Measurements from ENCODE around the gene UNC13C. TPM values are rescaled to one million over a fixed set of nuclear protein-coding genes. Genes with fewer than 3 reads are reported as not detected.

UNC13C gene
- total RNA-seq, 2 experiments from 2014 or later, result not detected

GRCh38 chr15:54456413-54456812, 478.2 kb downstream of the UNC13C start:
- no peaks in the 10 kb centered on the region for H3K79me2 ChIP-seq (ENCODE audit: insufficient read depth, low read depth, low read length)
- H3K4me1 ChIP-seq (ENCODE audit: insufficient read depth, low read length, poor library complexity, severe bottlenecking), result no peaks in the 10 kb centered on the region
- CTCF ChIA-PET (ENCODE audit: unreplicated experiment), result no interaction called here
- H4K20me1 ChIP-seq (ENCODE audit: insufficient read depth, low read length), result no peaks in the 10 kb centered on the region
- H3K9me3 ChIP-seq (ENCODE audit: low read length), result 0 out of 2 replicates have a peak, but pooled peaks cover 7% of the 10 kb centered on the region
- POLR2A ChIA-PET, result no interaction called here
- DNase-seq (ENCODE audit: low spot score), result no peak
- H3K4me2 ChIP-seq (ENCODE audit: low read length), result no peak overlapping the region
- no peaks in the 10 kb centered on the region for H3K9me2 ChIP-seq (ENCODE audit: insufficient read depth, low read length)
- no TSS peak for BruUV-seq (replicated peaks)
- H3K4me3 ChIP-seq (ENCODE audit: low read depth, low read length, poor library complexity, severe bottlenecking), result no peak overlapping the region
- no peaks in the 10 kb centered on the region for H3K36me3 ChIP-seq (ENCODE audit: insufficient read depth, low read length)
- no peak overlapping the region for H3K27ac ChIP-seq (ENCODE audit: low read depth, low read length, poor library complexity, severe bottlenecking)
- intact Hi-C loops (cut with micrococcal nuclease; ENCODE audit: unreplicated experiment), result no loop called here
- TF ChIP-seq EZH2phosphoT487 (IDR thresholded peaks at IDR 0.05; ENCODE audit: borderline replicate concordance, low read depth, low read length) (no peak), CTCF (conservative IDR thresholded peaks at IDR 0.05; ENCODE audit: low read length) (no peak)
- no peak overlapping the region for H2AFZ ChIP-seq (ENCODE audit: low read length)

- Histone ChIP-seq H4K20me1 (ENCODE audit: insufficient read depth, low read length) (no peaks in the 10 kb centered on the region), H3K36me3 (ENCODE audit: insufficient read depth, low read length) (no peaks in the 10 kb centered on the region), H2AFZ (ENCODE audit: low read length) (no peak overlapping the region), H3K4me2 (ENCODE audit: low read length) (no peak overlapping the region), H3K4me3 (ENCODE audit: low read depth, low read length, poor library complexity, severe bottlenecking) (no peak overlapping the region), H3K79me2 (ENCODE audit: insufficient read depth, low read depth, low read length) (no peaks in the 10 kb centered on the region), H3K9me2 (ENCODE audit: insufficient read depth, low read length) (no peaks in the 10 kb centered on the region), H3K27ac (ENCODE audit: low read depth, low read length, poor library complexity, severe bottlenecking) (no peak overlapping the region), H3K9me3 (ENCODE audit: low read length) (no peaks in the 10 kb centered on the region), H3K4me1 (ENCODE audit: insufficient read depth, low read length, poor library complexity, severe bottlenecking) (no peaks in the 10 kb centered on the region)
- intact Hi-C loops (cut with micrococcal nuclease; ENCODE audit: unreplicated experiment), result no loop called here
- POLR2A ChIA-PET, result no interaction called here
- TF ChIP-seq EZH2phosphoT487 (IDR thresholded peaks at IDR 0.05; ENCODE audit: borderline replicate concordance, low read depth, low read length) (no peak), CTCF (conservative IDR thresholded peaks at IDR 0.05; ENCODE audit: low read length) (no peak)
- no TSS peak for BruUV-seq (replicated peaks)
- no peak for DNase-seq (ENCODE audit: low spot score)
- CTCF ChIA-PET (ENCODE audit: unreplicated experiment), result no interaction called here
These were observed 484.3 kb downstream of the UNC13C start for GRCh38 chr15:54462511-54462913.

DNA sequence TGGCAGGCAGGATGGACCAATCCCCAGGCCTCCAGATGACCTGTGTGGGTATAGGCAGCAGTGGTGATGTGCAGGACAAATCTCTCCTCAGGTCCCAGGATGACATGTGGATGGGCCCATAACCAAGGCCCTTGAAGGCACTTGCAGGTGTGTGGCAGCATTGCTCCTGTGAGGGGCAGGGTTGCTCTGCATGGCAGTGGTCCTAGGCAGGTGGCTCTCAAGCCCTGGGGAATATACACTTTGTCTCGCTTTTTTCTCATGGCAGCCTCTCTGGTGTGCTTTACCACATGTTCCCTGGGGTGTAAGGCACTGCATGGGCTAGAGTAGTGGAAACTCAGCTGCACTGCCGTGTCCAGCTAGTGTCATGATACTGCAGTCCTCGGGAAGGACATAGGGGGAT, 503.6 kb downstream of the UNC13C start:
- no peak overlapping the region for H2AFZ ChIP-seq (ENCODE audit: low read length)
- intact Hi-C loops (cut with micrococcal nuclease; ENCODE audit: unreplicated experiment), result no loop called here
- no peaks in the 10 kb centered on the region for H3K9me3 ChIP-seq (ENCODE audit: low read length)
- no peaks in the 10 kb centered on the region for H3K79me2 ChIP-seq (ENCODE audit: insufficient read depth, low read depth, low read length)
- no peak overlapping the region for H3K27ac ChIP-seq (ENCODE audit: low read depth, low read length, poor library complexity, severe bottlenecking)
- CTCF ChIA-PET (ENCODE audit: unreplicated experiment), result no interaction called here
- no peaks in the 10 kb centered on the region for H3K4me1 ChIP-seq (ENCODE audit: insufficient read depth, low read length, poor library complexity, severe bottlenecking)
- H3K4me2 ChIP-seq (ENCODE audit: low read length), result no peak overlapping the region
- H3K4me3 ChIP-seq (ENCODE audit: low read depth, low read length, poor library complexity, severe bottlenecking), result no peak overlapping the region
- no TSS peak for BruUV-seq (replicated peaks)
- H4K20me1 ChIP-seq (ENCODE audit: insufficient read depth, low read length), result no peaks in the 10 kb centered on the region
- H3K36me3 ChIP-seq (ENCODE audit: insufficient read depth, low read length), result no peaks in the 10 kb centered on the region
- no peaks in the 10 kb centered on the region for H3K9me2 ChIP-seq (ENCODE audit: insufficient read depth, low read length)
- no peak for DNase-seq (ENCODE audit: low spot score)
- POLR2A ChIA-PET, result no interaction called here
- no peak for TF ChIP-seq CTCF (conservative IDR thresholded peaks at IDR 0.05; ENCODE audit: low read length)
- TF ChIP-seq EZH2phosphoT487 (IDR thresholded peaks at IDR 0.05; ENCODE audit: borderline replicate concordance, low read depth, low read length), result no peak

Measured in OCI-LY7 (cell line).